Activated CD8-positive, alpha-beta T cell treated with anti-CD3 and anti-CD28 coated beads, Interleukin-2, amount 10 ng/mL, durations not matched to agents 7 days and 5 days (primary cell): Measurements from ENCODE around the gene GUCA1C. TPM values are rescaled to one million over a fixed set of nuclear protein-coding genes. Genes with fewer than 3 reads are reported as not detected.
A peak's percentile ranks its signal among the peaks of the same experiment; 100 is the strongest.

ENCODE experiments used
- ATAC-seq: fragments of 150-1000 bp; cut with Tn5 transposase; one replicate; pipeline ENCODE4 v1.10.0; 2021; ENCODE audit warnings: moderate library complexity
- CTCF ChIA-PET: fragments of 350-600 bp; sonication (Branson Sonifier 250); formaldehyde crosslinking; loops from one replicate; lab custom pipeline; 2021; ENCODE audit warnings: antibody characterized with exemption; lab: Charles Lee
- POLR2A ChIA-PET: fragments of 350-600 bp; sonication (Branson Sonifier 250); formaldehyde crosslinking; loops from one replicate; lab custom pipeline; 2021; ENCODE audit warnings: antibody characterized with exemption; lab: Charles Lee
- DNase-seq: peaks from one replicate; pipeline ENCODE4 v3.0.0-alpha.2; 2020
- H3K27ac Mint-ChIP-seq: one replicate; pipeline ENCODE4 v1.8.0; 2021; ENCODE audit warnings: mild to moderate bottlenecking, mixed read lengths
- H3K27me3 Mint-ChIP-seq: one replicate; pipeline ENCODE4 v1.8.0; 2021; ENCODE audit warnings: low read depth, mixed read lengths
- H3K36me3 Mint-ChIP-seq: one replicate; pipeline ENCODE4 v1.8.0; 2021; ENCODE audit warnings: low read depth, mixed read lengths
- H3K4me1 Mint-ChIP-seq: one replicate; pipeline ENCODE4 v1.8.0; 2021; ENCODE audit warnings: low read depth, mixed read lengths
- H3K4me3 Mint-ChIP-seq: one replicate; pipeline ENCODE4 v1.8.0; 2021; ENCODE audit warnings: mild to moderate bottlenecking, mixed read lengths
- H3K9me3 Mint-ChIP-seq: one replicate; pipeline ENCODE4 v1.8.0; 2022; ENCODE audit warnings: mixed read lengths; ENCODE audit not compliant: insufficient read depth
- total RNA-seq, 2 experiments: library from RNA; stranded (reverse); gene quantifications; one replicate each; pipeline ENCODE4 v1.2.3, GENCODE V29; 2021

The GUCA1C gene
- total RNA-seq, 2 experiments from 2014 or later, result not detected

GRCh38 chr3:108947855-108948254 is 5.8 kb downstream of the GUCA1C start:
- POLR2A ChIA-PET, result no interaction called here
- H3K9me3 Mint-ChIP-seq, result no peaks in the 10 kb centered on the region
- no peaks in the 10 kb centered on the region for H3K4me1 Mint-ChIP-seq
- DNase-seq (no peak), ATAC-seq (no peak)
- H3K36me3 Mint-ChIP-seq, result no peaks in the 10 kb centered on the region
- no peak overlapping the region for H3K27ac Mint-ChIP-seq
- CTCF ChIA-PET, result no interaction called here
- no peak overlapping the region for H3K4me3 Mint-ChIP-seq
- peaks cover 12% of the 10 kb centered on the region for H3K27me3 Mint-ChIP-seq

- H3K36me3 Mint-ChIP-seq, result no peaks in the 10 kb centered on the region
- H3K27ac Mint-ChIP-seq, result no peak overlapping the region
- ATAC-seq, result no peak
- no peaks in the 10 kb centered on the region for H3K4me1 Mint-ChIP-seq
- H3K9me3 Mint-ChIP-seq, result no peaks in the 10 kb centered on the region
- H3K4me3 Mint-ChIP-seq, result no peak overlapping the region
- peaks cover 9% of the 10 kb centered on the region for H3K27me3 Mint-ChIP-seq
- ChIA-PET POLR2A (no interaction called here), CTCF (no interaction called here)
- no peak for DNase-seq
These were observed 7.1 kb downstream of the GUCA1C start for GRCh38 chr3:108946292-108947285.

- no peak for ATAC-seq
- H3K4me3 Mint-ChIP-seq, result no peak overlapping the region
- H3K9me3 Mint-ChIP-seq, result no peaks in the 10 kb centered on the region
- H3K27ac Mint-ChIP-seq, result no peak overlapping the region
- no peaks in the 10 kb centered on the region for H3K36me3 Mint-ChIP-seq
- CTCF ChIA-PET, result no interaction called here
- H3K4me1 Mint-ChIP-seq, result no peaks in the 10 kb centered on the region
- no peaks in the 10 kb centered on the region for H3K27me3 Mint-ChIP-seq
- POLR2A ChIA-PET, result no interaction called here
- DNase-seq, result no peak
These were observed 13.0 kb downstream of the GUCA1C start for GRCh38 chr3:108940568-108941263.

- DNase-seq (no peak), ATAC-seq (no peak)
- no peaks in the 10 kb centered on the region for H3K27me3 Mint-ChIP-seq
- CTCF ChIA-PET, result interaction anchor here (1.0 kb wide), 1 partner anchor 84 kb away, joined by 3 read pairs; no protein-coding TSS in a partner anchor
- H3K27ac Mint-ChIP-seq, result no peak overlapping the region
- H3K4me3 Mint-ChIP-seq, result no peak overlapping the region
- H3K9me3 Mint-ChIP-seq, result no peaks in the 10 kb centered on the region
- no peaks in the 10 kb centered on the region for H3K4me1 Mint-ChIP-seq
- POLR2A ChIA-PET, result no interaction called here
- H3K36me3 Mint-ChIP-seq, result no peaks in the 10 kb centered on the region
These were observed 13.5 kb downstream of the GUCA1C start for GRCh38 chr3:108940166-108940565.

GRCh38 chr3:108936924-108937689 is 16.6 kb downstream of the GUCA1C start:
- Mint-ChIP-seq H3K27ac (no peak overlapping the region), H3K36me3 (no peaks in the 10 kb centered on the region), H3K9me3 (no peaks in the 10 kb centered on the region), H3K4me3 (no peak overlapping the region), H3K4me1 (no peaks in the 10 kb centered on the region), H3K27me3 (no peaks in the 10 kb centered on the region)
- DNase-seq (no peak), ATAC-seq (no peak)
- ChIA-PET POLR2A (no interaction called here), CTCF (no interaction called here)

- peaks cover 6% of the 10 kb centered on the region for H3K27me3 Mint-ChIP-seq
- ChIA-PET POLR2A (interaction anchor here (0.5 kb wide), 1 partner anchor 938 kb away, joined by 3 read pairs; no protein-coding TSS in a partner anchor), CTCF (interaction anchor here (1.5 kb wide), 1 partner anchor 16 kb away, joined by 6 read pairs; no protein-coding TSS in a partner anchor)
- H3K9me3 Mint-ChIP-seq, result peaks cover 13% of the 10 kb centered on the region
- no peak overlapping the region for H3K27ac Mint-ChIP-seq
- ATAC-seq (no peak), DNase-seq (no peak)
- no peaks in the 10 kb centered on the region for H3K4me1 Mint-ChIP-seq
- no peaks in the 10 kb centered on the region for H3K36me3 Mint-ChIP-seq
- no peak overlapping the region for H3K4me3 Mint-ChIP-seq
These were observed 22.6 kb downstream of the GUCA1C start for GRCh38 chr3:108931035-108931434.

GRCh38 chr3:108918866-108919265 is 34.8 kb downstream of the GUCA1C start:
- Mint-ChIP-seq H3K36me3 (no peaks in the 10 kb centered on the region), H3K27me3 (peaks cover 35% of the 10 kb centered on the region), H3K9me3 (no peaks in the 10 kb centered on the region), H3K27ac (no peak overlapping the region), H3K4me1 (peaks cover 11% of the 10 kb centered on the region), H3K4me3 (no peak overlapping the region)
- ChIA-PET POLR2A (no interaction called here), CTCF (interaction anchor here (1.0 kb wide), 1 partner anchor 255 kb away, joined by 3 read pairs; no protein-coding TSS in a partner anchor)
- no peak for DNase-seq
- ATAC-seq, result no peak

GRCh38 chr3:108914774-108915641 is 38.7 kb downstream of the GUCA1C start:
- peak overlapping the region; percentile 26 for H3K27ac Mint-ChIP-seq

GRCh38 chr3:108909799-108910198 is 43.9 kb downstream of the GUCA1C start:
- Mint-ChIP-seq H3K27ac (no peak overlapping the region), H3K4me3 (no peak overlapping the region), H3K36me3 (no peaks in the 10 kb centered on the region), H3K27me3 (no peaks in the 10 kb centered on the region), H3K9me3 (no peaks in the 10 kb centered on the region), H3K4me1 (peaks cover 14% of the 10 kb centered on the region)
- CTCF ChIA-PET, result no interaction called here
- POLR2A ChIA-PET, result no interaction called here
- ATAC-seq (no peak), DNase-seq (no peak)

More at GRCh38 chr3:108914774-108915641, 38.7 kb downstream of the GUCA1C start:
- DNase-seq (peak; percentile 77), ATAC-seq (peak; percentile 96)
- ChIA-PET CTCF (interaction anchor here (0.6 to 8.0 kb wide), 58 partner anchors 9 to 457 kb away, joined by 3 to 131 read pairs (median 5); partner anchors contain the start of genes CIP2A, DZIP3, RETNLB and TRAT1), POLR2A (interaction anchor here (0.7 to 1.5 kb wide), 3 partner anchors 93 to 326 kb away, joined by 3 to 6 read pairs (median 4); partner anchors contain the start of genes CIP2A, DZIP3 and TRAT1)
- no peak overlapping the region for H3K4me3 Mint-ChIP-seq
- peaks cover 16% of the 10 kb centered on the region for H3K4me1 Mint-ChIP-seq
- H3K9me3 Mint-ChIP-seq, result no peaks in the 10 kb centered on the region
- no peaks in the 10 kb centered on the region for H3K36me3 Mint-ChIP-seq
- peaks cover 18% of the 10 kb centered on the region for H3K27me3 Mint-ChIP-seq

- no peak overlapping the region for H3K27ac Mint-ChIP-seq
- no peaks in the 10 kb centered on the region for H3K27me3 Mint-ChIP-seq
- no peaks in the 10 kb centered on the region for H3K9me3 Mint-ChIP-seq
- DNase-seq, result no peak
- H3K36me3 Mint-ChIP-seq, result no peaks in the 10 kb centered on the region
- ChIA-PET CTCF (interaction anchor here (0.8 to 2.9 kb wide), 2 partner anchors 8 to 10 kb away, joined by 3 to 13 read pairs; no protein-coding TSS in a partner anchor), POLR2A (interaction anchor here (0.9 kb wide), 1 partner anchor 74 kb away, joined by 6 read pairs; no protein-coding TSS in a partner anchor)
- no peak for ATAC-seq
- peaks cover 5% of the 10 kb centered on the region for H3K4me1 Mint-ChIP-seq
- no peak overlapping the region for H3K4me3 Mint-ChIP-seq
These were observed 46.5 kb downstream of the GUCA1C start for GRCh38 chr3:108907194-108907593.
